Body of pancreas (tissue), 4 donors: Measurements from ENCODE around the gene MBD3L3.
"Not testable (repeated sequence)": the region's sequence is repeated elsewhere in the genome, so short reads cannot be mapped to it uniquely, and the experiment has no call there.

ENCODE experiments used
- CTCF ChIP-seq, 7 experiments: fragments of 450-650 bp in 4 of 7; fragments of 200-600 bp in 3 of 7; sonication (generic) in 3 of 7; IDR thresholded peaks; one replicate each; pipeline ENCODE4 v1.5.1; 2016 to 2019; ENCODE audit warnings: antibody characterized with exemption in 7 of 7
- POLR2A ChIP-seq, 3 donors: fragments of 450-650 bp; IDR thresholded peaks; one replicate each; pipeline ENCODE4 v1.6.1; 2016; ENCODE audit warnings: antibody characterized with exemption in 3 of 3, mild to moderate bottlenecking in 2 of 3

GRCh38 chr19:7040079-7040478 is 18.4 kb downstream of the MBD3L3 start, which contains the start of gene MBD3L4:
- TF ChIP-seq CTCF, POLR2A (IDR thresholded peaks at IDR 0.05): not testable (repeated sequence)
